Hepatocyte (in vitro differentiated cells): Measurements from ENCODE around the gene TRIM10.

Experiments
- EZH2 ChIP-seq: fragments of 200-600 bp; sonication (generic); IDR thresholded peaks from 2 replicates; pipeline ENCODE4 v1.6.1; 2016; ENCODE audit warnings: antibody characterized with exemption, mild to moderate bottlenecking, borderline replicate concordance
- EZH2phosphoT487 ChIP-seq: fragments of 200-600 bp; sonication (generic); IDR thresholded peaks from one replicate; pipeline ENCODE4 v1.6.1; 2018; ENCODE audit warnings: antibody characterized with exemption, mild to moderate bottlenecking, low read depth, moderate library complexity; ENCODE audit not compliant: unreplicated experiment, severe bottlenecking
- TF ChIP-seq, protein P1 (sequence below): fragments of 200-600 bp; sonication (generic); IDR thresholded peaks from 2 replicates; pipeline ENCODE4 v1.5.1; 2016; ENCODE audit warnings: antibody characterized with exemption, mild to moderate bottlenecking; ENCODE audit not compliant: poor library complexity

DNA sequence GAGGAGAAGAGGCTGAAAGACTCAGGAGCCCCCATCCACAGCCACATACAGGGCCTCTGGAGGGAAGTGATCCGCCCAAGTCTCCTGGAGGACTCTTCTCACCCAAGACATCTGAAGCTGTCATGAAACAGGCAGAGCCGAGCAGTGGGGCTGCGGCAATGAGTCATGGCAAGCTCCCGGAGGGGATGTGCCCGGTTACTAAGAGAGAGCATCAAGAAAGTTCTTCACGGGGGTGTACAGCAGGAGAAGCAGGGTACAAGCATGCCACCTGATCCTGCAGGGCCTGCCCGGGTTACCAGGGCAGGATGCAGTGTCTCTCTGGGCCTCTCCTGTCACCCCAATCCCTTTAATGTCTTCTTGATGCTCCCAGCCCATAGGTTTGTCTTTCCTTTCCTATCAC, 31.1 kb upstream of the TRIM10 start:
- TF ChIP-seq, protein P1, sequence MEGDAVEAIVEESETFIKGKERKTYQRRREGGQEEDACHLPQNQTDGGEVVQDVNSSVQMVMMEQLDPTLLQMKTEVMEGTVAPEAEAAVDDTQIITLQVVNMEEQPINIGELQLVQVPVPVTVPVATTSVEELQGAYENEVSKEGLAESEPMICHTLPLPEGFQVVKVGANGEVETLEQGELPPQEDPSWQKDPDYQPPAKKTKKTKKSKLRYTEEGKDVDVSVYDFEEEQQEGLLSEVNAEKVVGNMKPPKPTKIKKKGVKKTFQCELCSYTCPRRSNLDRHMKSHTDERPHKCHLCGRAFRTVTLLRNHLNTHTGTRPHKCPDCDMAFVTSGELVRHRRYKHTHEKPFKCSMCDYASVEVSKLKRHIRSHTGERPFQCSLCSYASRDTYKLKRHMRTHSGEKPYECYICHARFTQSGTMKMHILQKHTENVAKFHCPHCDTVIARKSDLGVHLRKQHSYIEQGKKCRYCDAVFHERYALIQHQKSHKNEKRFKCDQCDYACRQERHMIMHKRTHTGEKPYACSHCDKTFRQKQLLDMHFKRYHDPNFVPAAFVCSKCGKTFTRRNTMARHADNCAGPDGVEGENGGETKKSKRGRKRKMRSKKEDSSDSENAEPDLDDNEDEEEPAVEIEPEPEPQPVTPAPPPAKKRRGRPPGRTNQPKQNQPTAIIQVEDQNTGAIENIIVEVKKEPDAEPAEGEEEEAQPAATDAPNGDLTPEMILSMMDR: no peak
- TF ChIP-seq EZH2 (no peak), EZH2phosphoT487 (no peak)
